Measurements from ENCODE around the gene NPM1.
A peak's percentile ranks its signal among the peaks of the same experiment; 100 is the strongest.
"Not testable (repeated sequence)": the region's sequence is repeated elsewhere in the genome, so short reads cannot be mapped to it uniquely, and the experiment has no call there.

NPM1 gene

DNA sequence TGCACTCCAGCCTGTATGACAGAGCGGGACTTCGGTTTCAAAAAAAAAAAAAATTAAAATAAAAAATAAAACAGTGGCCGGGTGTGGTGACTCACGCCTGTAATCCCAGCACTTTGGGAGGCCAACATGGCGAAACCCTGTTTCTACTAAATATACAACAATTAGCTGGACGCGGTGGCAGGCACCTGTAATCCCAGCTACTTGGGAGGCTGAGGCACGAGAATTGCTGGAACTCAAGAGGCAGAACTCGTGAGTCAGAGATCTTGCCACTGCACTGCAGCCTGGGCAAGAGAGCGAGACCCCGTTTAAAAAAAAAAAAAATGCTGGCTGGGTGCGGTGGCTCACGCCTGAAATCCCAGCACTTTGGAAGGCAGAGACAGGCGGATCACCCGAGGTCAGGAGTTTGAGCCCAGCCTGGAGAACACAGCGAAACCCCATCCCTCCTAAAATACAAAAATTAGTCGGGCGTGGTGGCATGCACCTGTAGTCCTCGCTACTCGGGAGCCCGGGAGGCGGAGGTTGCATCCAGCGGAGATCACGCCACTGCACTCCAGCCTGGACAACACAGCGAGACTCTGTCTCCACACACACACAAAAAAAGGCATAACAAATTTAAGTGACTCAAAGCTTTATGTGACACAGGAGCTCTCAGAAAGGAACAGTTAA, 1.5 kb upstream of the NPM1 start:
- DNase-seq (ENCODE audit: low read depth in 2 of 2), result no peak

DNA sequence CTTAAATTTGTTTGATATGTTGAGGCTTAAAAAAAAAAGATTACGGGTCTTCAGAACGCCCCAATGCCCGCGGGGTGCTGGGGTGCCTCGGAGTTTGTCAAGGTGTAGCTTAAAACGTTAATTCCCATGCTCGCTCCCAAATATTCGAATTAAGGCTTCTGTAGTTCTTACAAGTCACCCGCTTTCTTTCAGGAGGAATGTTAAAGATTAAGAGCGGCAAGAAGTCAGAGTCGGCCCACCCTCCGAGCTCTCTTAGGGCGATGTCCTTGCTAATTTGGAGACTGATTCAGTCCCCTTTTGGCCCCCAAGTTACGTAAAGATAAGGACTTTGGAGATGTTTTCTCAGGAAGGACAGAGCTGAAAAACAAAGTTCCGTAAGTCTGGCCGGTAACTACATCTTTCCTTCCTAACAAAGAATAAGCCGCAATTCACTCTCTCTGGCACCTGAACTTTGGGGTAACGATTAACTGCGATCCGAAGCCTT, 746 bp upstream of the NPM1 start:
- DNase-seq (ENCODE audit: low read depth in 2 of 2), result no peak

DNA sequence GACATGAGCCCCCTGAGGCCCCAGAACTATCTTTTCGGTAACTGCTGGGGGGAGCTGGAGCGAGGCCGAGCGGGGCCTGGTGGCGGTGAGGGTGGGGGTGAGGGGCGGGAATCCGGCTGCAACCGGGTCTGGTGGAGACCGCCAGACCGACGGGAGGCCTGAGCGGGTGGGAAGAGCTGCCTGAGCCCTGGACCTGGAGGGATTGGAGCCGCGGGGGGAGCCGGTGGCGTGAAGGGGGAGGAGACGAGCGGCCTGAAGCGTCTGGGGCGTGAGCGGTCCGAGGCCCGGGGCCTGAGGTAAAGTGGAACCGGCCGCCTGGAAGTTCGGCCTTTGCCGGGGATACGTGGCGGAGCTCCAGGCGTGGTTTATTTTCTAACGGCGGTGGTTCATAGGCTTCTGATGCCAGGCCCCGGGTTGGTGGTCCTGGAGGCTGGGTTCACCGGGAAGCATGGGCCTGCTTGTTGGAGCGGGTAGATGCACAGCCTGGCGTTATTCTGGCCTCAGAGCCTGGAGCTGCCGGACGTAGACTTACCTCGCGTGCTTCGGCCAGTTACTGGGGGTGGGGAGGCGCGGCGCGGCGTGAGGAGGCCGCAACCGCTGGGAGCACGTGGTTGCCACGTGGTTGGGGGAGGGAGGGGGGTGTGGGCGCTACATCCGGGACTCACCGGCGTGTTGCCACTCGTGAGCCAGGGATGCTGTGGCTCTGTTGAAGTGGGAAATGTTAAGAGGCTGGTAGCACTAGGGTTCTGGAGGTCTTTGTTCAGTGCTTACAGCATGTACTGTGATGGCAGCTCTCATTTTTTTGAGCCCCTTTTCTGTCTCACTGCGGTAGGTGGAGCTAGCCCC, 544 bp downstream of the NPM1 start:
- DNase-seq (ENCODE audit: low read depth in 2 of 2), result peak; percentile 59 to 86

DNA sequence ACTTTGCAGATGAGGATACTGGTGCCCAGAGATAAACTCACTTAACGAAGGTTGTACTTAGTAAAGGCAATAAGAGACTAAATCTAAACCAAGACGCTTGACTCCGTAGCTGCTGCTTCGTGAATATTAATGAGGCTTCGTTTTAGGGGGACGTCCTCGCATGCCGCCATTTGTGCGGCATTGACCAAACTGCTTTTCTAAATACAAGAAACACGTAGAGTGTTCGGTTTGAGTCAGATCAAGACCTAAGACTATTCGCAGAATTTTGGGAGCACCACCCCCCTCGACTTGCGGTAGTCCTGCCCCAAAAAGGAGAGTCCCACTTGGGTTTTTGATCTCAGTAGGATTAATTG, 1.1 kb downstream of the NPM1 start:
- peak in 1 of 2 donors; percentile 9 for DNase-seq (ENCODE audit: low read depth in 2 of 2)

DNA sequence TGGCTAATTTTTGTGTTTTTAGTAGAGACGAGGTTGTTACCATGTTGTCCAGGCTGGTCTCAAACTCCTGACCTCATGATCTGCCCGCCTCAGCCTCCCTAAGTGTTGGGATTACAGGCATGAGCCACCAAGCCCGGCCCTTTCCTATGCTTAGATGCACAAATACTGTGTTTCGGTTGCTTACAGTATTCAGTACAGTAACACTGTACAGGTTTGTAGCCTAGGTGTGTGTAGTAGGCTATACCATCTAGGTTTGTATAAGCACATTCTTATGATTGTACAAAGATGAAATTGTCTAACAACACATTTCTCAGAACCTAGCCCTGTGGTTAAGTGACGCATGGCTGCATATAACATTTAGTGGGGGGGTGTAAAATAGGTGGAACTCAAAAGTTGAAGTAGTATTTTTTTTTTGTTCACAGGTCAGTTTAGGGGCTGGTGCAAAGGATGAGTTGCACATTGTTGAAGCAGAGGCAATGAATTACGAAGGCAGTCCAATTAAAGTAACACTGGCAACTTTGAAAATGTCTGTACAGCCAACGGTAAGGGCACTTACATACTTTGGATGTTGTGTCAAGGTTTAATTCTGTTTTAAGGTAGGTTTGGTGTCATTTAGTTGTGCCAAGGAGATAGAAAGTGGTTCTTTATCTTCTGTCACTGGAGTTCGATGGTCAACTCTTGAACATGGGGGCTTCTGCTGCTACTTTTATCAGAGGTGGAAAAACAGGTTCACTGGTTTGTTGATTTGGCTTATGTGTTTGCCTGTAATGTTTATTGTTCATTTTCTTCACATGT, 3.4 kb downstream of the NPM1 start:
- DNase-seq (ENCODE audit: low read depth in 2 of 2), result no peak

DNA sequence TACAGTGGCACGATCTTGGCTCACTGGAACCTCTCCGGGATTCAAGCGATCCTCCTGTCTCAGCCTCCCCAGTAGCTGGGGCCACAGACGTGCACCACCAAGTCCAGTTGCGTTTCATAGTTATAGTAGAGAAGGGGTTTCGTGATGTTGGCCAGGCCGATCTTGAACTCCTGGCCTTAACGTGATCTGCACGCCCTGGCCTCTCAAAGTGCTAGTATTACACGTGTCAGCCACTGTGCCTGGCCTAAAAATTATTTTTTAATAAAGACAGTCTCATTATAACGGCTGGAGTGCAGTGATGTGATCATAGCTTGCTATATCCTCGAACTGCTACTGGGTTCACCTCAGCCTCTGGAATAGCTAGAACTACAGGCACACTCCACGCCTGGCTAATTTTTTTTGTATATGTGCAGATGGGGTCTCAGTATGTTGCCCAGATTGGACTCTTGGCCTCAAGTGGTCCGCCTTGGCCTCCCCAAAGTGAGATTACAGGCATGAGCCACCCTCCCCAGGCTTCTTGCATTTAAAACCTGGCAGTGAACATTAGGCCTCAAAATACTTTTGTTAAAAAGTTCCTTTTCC, 4.4 kb downstream of the NPM1 start:
- no peak for DNase-seq (ENCODE audit: low read depth in 2 of 2)

DNA sequence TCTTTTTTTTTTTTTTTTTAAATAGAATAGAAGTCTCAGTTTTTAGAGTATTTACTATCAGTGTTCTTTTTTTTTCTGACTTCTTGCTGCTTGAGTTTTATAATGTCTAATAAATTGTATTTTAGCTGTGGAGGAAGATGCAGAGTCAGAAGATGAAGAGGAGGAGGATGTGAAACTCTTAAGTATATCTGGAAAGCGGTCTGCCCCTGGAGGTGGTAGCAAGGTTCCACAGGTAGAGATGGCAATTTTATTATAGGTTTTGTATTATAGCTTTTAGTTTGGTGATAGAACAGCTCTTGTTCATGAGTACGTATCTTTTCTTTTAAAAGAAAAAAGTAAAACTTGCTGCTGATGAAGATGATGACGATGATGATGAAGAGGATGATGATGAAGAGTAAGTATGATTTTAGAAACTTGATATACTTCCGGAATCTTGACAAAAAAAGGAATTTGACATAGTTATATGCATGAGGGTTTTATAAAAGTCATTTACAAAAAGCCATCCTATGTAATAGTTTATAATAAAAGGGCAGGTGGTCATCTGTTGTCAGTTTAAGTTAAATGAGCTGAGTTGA, 5.0 kb downstream of the NPM1 start:
- no peak for DNase-seq (ENCODE audit: low read depth in 2 of 2)

DNA sequence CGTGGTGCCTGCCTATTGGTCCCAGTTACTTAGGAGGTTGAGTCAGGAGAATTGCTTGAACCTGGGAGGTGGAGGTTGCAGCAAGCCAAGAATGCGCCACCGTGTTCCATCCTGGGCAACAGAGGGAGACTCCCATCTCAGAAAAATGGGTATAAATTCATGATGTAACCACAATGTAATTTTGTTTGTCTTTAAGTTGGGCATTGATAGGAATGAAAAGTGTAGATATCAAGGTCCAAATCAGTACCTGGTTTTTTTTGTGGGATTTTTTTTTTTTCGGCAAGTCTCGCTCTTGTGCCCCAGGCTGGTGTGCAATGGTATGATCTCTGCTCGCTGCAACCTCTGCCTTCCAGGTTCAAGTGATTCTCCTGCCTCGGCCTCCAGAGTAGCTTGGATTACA, 7.4 kb downstream of the NPM1 start:
- DNase-seq (ENCODE audit: low read depth in 2 of 2), result no peak

DNA sequence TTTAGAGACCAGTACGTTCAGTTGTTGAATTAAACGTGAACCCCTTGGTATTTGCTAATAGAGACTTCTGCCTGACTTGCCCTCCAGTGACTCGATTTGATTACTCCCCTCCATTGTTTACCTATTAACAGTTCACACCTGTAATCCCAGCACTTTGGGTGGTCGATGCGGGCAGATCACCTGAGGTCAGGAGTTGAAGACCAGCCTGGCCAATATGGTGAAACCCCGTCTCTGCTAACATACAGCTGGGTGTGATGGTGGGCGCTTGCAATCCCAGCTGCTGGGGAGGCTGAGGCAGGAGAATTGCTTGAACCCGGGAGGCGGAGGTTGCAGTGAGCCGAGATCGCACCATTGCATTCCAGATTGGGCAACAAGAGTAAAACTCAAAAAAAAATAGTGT, 8.9 kb downstream of the NPM1 start:
- DNase-seq (ENCODE audit: low read depth in 2 of 2), result not testable (repeated sequence)

DNA sequence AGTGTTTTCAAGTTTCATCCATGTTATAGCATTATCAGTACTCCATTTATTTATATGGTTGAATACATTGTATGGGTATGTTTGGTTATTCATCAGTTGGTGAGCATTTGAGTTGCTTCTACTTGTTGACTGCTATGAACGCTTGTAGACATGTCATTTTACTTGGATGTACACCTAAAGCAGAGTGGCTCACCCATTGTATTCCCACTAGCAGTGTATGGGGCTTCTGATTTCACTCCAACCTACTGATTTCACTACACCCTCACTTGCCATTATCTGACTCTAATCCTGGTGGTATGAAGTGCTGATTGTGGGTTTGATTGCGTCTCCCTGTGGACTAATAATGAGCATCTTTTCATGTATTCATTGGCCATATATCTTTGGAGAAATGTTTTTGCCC, 9.5 kb downstream of the NPM1 start:
- DNase-seq (ENCODE audit: low read depth in 2 of 2), result no peak

DNA sequence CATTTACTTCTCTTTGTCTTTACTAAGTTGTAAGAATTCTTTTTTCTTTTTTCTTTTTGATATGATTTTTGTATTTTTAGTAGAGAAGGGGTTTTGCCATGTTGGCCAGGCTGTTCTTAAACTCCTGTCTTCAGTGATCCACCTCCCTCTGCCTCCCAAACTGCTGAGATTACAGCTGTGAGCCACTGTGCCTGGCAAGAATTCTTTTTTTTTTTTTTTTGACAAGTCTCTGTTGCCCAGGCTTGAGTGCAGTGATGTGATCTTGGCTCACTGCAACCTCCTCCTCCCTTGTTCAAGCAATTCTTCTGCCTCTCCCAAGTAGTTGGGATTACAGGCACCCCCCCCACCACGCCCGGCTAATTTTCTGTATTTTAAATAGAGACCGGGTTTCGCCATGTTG, 9.9 kb downstream of the NPM1 start:
- DNase-seq (ENCODE audit: low read depth in 2 of 2), result no peak

DNA sequence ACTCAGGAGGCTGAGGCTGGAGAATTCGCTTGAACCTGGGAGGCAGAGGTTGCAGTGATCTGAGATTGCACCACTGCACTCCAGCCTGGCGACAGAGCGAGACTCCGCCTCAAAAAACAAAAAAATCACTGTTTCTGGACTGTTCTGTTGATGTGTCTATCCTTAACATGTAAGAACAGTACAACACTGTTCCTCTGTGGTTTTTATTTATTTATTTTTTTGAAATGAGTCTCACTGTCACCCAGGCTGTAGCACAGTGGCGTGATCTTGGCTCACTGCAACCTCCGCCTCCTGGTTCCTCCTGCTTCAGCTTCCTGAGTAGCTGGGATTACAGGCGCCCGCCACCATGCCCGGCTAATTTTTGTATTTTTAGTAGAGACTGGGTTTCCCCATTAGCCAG, 11.0 kb downstream of the NPM1 start:
- DNase-seq (ENCODE audit: low read depth in 2 of 2), result not testable (repeated sequence)

DNA sequence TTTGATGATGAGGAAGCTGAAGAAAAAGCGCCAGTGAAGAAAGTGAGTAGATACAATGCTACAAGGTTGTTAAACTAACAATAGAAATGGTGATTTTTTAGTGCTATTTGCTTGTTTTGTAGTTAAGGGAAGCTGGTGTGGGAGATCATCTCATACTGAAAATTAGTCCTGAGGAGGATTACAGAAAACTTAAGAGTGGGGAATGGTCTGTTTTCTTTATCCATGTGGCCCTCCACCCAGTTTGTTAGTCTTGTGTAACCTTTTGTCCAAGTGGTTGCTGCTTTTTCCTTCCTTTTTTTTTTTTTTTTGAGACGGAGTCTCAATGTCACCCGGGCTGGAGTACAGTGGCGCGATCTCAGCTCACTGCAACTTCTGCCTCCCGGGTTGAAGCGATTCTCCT, 12.5 kb downstream of the NPM1 start:
- no peak for DNase-seq (ENCODE audit: low read depth in 2 of 2)

DNA sequence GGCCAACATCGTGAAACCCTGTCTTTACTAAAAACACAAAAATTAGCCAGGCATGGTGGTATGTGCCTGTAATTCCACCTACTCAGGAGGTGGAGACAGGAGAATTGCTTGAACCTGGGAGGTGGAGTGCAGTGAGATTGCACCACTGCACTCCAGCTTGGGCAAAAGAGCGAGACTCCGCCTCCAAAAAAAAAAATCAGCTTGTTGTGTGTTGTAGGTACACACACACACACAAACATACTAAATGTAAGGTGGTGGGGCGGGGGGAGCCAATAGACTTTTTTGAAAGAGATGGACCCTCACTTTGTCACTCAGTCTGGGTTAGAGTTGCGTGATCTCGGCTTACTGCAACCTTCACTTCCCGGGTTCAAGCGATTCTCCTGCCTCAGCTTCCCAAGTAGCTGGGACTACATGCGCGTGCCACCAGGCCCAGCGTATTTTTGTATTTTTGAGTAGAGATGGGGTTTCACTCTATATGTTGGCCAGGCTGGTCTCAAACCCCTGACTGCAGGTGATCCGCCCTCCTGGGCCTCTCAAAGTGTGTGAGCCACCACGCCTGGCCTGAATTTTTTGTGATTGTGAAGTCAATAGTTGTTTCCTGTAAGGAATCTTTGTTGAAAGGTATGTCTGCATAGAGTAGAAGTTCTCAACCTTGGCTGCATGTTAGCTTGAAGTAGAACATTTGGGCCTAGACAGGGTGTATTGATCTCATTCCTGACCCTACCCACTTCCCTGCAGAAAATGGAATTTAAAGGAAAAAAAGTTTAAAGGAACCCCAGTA, 13.7 kb downstream of the NPM1 start:
- no peak for DNase-seq (ENCODE audit: low read depth in 2 of 2)

DNA sequence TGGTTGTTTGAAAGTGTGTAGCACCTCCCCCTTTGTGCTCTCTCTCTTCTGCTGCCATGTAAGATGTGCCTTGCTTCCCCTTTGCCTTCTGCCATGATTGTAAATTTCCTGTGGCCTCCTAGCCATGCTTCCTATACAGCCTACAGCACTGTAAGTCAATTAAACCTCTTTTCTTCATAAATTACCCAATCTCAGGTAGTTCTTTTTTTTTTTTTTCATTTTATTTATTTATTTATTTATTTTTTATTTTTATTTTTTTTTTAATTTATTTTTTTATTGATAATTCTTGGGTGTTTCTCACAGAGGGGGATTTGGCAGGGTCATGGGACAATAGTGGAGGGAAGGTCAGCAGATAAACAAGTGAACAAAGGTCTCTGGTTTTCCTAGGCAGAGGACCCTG, 15.1 kb downstream of the NPM1 start:
- DNase-seq (ENCODE audit: low read depth in 2 of 2), result not testable (repeated sequence)

DNA sequence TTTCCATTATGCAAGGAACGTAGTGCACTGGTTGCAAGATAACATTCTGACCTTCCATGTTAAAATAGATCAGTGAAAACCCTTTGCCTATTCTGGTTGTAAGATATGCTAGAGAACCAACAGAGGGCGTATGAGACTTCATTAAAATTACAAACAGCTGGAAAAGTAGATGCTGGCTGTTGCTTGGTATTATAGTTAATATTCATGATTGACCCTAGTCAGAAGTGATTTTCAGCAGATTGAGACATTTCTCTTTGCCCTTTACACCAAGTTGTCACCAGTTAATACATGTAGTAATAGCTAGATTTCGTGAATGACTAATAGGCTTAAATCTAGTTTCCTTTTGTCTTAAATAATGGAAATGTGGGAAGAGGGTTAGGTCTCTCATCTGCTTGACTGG, 18.0 kb downstream of the NPM1 start:
- no peak for DNase-seq (ENCODE audit: low read depth in 2 of 2)

DNA sequence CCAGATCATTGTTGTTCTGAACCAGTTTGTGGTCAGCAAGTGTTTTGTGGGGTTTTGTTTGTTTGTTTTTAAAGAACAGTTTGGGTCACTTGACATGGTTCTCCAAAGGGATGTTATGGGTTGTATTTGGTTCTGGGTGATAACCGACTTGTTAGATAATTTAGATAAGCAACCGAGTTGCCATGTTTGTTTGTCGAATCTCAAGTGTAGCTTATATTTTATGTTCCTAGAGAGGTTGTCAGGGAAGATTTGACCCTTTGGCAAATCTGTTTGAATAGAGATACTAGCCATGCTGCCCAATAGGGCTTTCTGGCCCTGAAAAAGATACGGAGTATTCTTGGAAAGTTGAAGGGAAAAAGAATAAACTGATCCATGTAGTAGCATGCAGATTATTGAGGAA, 19.6 kb downstream of the NPM1 start:
- no peak for DNase-seq (ENCODE audit: low read depth in 2 of 2)

DNA sequence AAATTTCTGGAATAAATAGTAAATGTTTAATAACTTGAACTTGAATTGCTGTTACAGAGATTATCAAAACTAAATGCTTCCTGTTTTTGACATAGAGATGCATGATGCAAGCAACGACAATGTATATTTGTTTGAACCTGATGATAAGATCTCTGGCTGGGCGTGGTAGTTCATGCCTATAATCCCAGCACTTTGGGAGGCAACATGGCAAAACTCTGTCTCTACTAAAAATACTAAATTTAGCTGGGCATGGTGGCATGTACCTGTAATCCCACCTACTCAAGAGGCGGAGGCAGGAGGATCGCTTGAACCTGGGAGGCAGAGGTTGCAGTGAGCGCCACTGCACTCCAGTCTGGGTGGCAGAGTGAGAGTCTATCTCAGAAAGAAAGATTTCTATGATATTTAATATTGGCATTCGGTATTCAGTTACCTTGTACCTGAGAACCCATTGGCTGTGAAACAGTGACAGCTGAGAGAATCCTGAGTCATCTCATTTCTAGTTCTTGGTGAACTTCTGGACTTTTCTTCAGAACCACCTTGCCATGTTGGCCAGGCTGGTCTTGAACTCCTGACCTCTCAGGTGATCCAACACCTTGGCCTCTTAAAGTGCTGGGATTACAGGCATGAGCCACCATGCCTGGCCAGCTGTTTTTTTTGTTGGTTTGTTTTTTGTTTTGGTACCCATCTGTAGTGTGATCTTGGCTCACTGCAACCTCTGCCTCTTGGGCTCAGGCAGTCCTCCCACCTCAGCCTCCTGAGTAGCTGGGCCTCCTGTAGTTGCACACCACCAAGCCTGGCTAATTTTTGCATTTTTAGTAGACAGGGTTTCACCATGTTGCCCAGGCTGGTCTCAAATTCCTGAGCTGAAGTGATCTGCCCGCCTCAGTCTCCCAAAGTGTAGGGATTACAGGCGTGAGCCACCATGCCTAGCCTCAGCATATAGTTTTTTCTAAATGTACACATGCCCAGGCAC, 21.8 kb downstream of the NPM1 start:
- DNase-seq (ENCODE audit: low read depth in 2 of 2), result no peak

DNA sequence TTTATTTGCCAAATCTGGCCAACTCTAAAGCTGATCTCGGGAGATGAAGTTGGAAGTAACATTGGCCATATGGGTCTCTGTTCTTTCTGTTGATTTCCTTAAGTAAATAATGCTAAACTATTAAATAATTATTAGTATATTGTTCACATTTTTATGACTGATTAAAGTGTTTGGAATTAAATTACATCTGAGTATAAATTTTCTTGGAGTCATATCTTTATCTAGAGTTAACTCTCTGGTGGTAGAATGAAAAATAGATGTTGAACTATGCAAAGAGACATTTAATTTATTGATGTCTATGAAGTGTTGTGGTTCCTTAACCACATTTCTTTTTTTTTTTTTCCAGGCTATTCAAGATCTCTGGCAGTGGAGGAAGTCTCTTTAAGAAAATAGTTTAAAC, 22.5 kb downstream of the NPM1 start:
- DNase-seq (ENCODE audit: low read depth in 2 of 2), result no peak

DNA sequence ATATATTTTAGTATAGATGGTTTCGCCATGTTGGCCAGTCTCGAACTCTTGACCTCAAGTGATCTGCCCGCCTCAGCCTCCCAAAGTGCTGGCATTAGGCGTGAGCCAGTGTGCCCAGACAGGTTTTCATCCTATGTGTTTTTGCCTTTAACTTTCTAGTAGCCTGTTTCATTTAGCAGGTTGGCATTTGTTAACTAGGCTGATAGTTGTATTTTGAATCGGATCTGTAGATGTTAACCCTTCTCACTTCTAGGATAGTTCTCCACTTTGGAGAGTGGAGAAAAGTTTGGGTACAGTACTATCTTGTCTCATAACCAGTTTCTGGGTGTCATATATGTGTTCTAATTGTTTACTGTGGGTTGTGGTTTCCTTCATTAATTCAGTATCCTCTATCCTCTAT, 24.5 kb downstream of the NPM1 start:
- no peak for DNase-seq (ENCODE audit: low read depth in 2 of 2)

Data from stimulated activated CD4-positive, alpha-beta T cell treated with anti-CD3 and anti-CD28 coated beads, Interleukin-1b, Interleukin-23, amount 100 ng/mL, for 1 hour (primary cell).